GM19025 (cell line): ENCODE results near the gene SRRD.

ENCODE experiments used
- ATAC-seq: cut with Tn5 transposase; IDR thresholded peaks from one replicate; pipeline ENCODE4 v1.9.1; 2021; ENCODE audit warnings: mild to moderate bottlenecking, low read depth, moderate library complexity; ENCODE audit not compliant: unreplicated experiment

SRRD gene

DNA sequence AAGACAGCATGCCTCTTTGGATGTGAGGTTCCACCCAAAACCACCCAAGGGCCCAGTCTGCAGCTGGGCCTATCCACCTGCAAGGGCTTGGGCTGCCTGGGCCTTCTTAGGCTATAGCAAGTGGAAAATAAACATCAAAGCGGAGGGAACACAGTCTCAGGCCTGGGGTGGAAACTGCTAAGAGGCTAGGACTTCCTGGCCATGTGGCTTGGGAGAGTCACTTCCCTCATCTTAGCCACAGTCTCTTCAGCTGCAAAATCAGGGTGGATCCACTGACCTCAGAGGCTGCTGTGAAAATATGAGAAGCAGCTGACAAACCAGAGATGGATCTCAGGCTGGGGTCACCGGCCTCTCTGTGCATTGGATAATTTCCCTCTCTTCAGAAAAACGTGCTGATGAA lies 59.2 kb downstream of the SRRD start:
- no peak for ATAC-seq
